Omental fat pad (tissue), 4 donors: ENCODE measurements around the gene DCAF5. TPM values are rescaled to one million over a fixed set of nuclear protein-coding genes. Genes with fewer than 3 reads are reported as not detected.
A peak's percentile ranks its signal among the peaks of the same experiment; 100 is the strongest.

Experiments used
- ATAC-seq: fragments of 150-250 bp; one replicate; pipeline ENCODE4 v1.9.1; 2016; ENCODE audit warnings: mild to moderate bottlenecking, moderate library complexity; ENCODE audit not compliant: low FRiP score
- DNase-seq: peaks from one replicate; pipeline ENCODE4 v3.0.0-alpha.2; 2019; ENCODE audit warnings: low spot score
- total RNA-seq, 4 donors: library from RNA; depleted of rRNA; stranded (reverse); fragments of >200 nt; gene quantifications; one replicate each; pipeline ENCODE4 v1.1.0, GENCODE V29; 2016
- TF ChIP-seq, protein P1 (sequence below), 3 donors: fragments of 450-650 bp; IDR thresholded peaks; one replicate each; pipeline ENCODE4 v1.5.1; 2016 to 2017; ENCODE audit warnings: antibody characterized with exemption in 3 of 3, mild to moderate bottlenecking in 3 of 3, moderate library complexity in 2 of 3

Gene DCAF5
- total RNA-seq, 4 donors from 2014 or later = 30.4 to 58.1 (median 38.0) TPM

DNA sequence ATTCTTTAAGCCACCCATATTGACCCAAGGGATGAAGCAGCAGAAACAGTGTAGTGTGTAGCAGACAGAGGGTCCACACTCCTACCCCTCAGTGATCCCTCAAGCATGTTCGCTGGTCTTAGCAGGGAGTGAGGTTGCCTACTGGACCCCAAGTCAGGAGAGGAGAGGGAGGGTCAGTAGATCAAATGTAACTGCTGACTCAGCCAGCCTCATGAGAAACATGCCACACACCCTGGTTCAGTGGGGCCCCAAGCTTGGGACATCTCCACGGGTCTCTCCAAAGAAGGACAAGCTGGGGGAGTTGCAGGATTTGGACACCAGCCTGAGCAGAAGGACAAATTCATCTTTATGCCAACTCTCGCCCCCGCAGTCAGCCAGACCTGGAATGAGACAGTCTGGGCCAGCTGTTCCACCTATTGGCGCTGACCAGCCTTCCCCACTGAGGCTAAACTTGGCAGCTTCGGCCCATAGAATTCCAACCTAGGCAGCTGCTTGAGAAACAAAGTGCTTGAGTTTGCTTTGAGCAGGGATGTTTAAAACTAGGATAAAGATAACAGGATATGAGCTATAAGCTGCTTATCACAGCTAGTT is 107.9 kb downstream of the DCAF5 start:
- peak; percentile 37 for ATAC-seq
- no peak for DNase-seq
- TF ChIP-seq, protein P1, sequence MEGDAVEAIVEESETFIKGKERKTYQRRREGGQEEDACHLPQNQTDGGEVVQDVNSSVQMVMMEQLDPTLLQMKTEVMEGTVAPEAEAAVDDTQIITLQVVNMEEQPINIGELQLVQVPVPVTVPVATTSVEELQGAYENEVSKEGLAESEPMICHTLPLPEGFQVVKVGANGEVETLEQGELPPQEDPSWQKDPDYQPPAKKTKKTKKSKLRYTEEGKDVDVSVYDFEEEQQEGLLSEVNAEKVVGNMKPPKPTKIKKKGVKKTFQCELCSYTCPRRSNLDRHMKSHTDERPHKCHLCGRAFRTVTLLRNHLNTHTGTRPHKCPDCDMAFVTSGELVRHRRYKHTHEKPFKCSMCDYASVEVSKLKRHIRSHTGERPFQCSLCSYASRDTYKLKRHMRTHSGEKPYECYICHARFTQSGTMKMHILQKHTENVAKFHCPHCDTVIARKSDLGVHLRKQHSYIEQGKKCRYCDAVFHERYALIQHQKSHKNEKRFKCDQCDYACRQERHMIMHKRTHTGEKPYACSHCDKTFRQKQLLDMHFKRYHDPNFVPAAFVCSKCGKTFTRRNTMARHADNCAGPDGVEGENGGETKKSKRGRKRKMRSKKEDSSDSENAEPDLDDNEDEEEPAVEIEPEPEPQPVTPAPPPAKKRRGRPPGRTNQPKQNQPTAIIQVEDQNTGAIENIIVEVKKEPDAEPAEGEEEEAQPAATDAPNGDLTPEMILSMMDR (IDR thresholded peaks at IDR 0.05) = no peak

DNA sequence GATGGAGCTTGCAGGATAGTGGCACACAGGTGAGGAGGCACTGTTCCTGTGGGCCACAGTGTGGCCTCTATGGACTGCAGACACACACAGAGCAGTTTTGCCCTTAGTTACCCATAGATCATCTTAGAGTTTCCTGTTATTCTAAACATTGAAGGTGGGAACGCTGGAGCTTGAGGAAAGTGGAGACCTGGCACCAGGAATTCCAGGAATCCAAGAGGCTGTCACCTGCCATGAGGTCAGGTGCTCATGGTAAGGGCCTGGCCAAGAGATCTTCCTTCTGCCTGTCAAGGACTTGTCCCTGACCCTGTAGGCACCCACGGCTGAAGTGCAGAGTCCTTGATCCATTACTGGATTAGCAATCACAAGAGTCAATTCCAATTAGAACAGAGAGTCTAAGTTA is 108.6 kb downstream of the DCAF5 start:
- ATAC-seq (no peak), DNase-seq (no peak)

DNA sequence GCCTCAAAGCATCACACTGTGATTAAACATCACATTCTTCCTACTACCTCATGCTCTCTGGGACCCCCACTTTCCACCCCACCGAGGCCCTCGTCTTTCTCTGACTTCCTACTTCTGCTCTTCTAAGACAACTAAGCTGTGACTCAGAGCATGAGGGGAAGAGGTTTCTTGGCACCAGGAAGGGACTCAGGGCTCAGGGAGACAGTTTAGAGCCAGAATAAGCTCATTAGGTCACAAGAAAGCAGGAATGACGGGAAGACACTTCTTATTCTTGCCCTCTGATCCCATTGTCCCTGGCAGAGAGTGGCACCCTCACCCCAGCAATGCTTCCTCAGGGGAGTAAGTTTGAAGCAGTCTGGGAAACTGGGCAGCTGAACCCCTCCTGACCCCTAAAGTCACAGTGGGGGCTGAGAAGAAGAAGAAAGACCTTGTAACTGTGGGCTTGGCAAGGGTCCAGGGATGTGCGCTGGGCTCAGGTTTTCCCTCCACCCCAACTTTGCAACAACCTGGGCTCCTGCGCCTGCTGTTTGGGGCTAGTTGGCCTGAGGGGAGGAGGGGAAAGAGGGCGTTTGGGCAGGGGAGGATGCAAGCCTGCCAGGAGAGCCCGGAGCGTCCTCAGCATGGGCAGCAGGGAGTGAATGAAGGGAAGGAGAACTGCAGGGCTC is 109.2 kb downstream of the DCAF5 start:
- ATAC-seq (peak; percentile 33), DNase-seq (no peak)
- TF ChIP-seq, protein P1 (IDR thresholded peaks at IDR 0.05) = no peak

More for the DNA sequence above, 108.6 kb downstream of the DCAF5 start:
- TF ChIP-seq, protein P1 (IDR thresholded peaks at IDR 0.05) = no peak

DNA sequence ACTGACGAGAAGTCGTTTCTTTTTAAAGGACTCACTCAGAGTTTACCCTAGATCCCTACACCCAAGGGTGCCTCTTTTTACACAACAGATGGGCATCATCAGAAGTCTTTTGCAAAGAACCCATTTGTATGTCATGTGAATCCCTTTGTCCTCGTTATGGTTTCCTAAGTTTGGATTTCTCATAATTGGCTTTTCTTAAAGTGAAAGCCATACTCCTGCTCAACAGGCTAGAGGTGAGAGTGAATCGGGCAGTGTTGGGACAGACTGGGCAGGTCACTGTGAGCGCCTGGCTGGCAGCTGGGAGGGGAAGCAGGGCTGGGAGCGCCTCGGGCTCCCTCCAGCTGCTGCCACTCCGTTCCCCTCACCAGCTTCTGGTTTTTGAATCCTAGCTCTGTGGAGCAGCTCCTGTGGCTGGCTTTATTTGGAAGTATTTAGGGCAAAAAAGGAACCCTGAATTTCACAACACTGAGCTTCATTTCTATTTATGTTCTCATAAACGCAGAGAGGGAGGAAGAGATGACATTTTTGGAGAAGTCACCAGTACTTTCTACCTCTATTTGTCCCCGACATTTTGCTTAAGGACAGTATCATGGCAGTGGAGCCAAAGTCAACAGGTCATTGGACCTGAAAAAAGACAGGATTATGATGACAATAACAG is 110.0 kb downstream of the DCAF5 start:
- peak; percentile 43 for ATAC-seq
- no peak for DNase-seq
- TF ChIP-seq, protein P1 (IDR thresholded peaks at IDR 0.05) = no peak

DNA sequence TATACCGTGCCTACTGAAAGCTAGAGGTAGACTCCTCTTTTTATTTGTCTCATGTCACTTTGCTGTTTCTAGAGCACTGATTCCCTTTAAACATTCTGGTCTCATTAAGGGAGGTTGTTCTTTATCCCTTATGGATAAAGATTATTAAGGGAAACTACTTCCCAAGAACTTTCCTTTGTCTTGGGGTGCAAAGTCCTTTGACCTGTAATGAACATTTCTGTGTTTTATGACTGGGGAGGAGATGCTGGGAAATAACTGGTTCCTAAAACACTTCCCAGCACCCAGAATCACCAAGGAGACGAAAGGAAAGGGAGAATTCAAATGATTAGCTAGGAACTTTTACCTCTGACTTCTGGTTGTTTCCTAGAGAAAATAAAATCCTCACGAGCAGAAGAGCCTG is 110.6 kb downstream of the DCAF5 start:
- DNase-seq (no peak), ATAC-seq (no peak)
- TF ChIP-seq, protein P1 (IDR thresholded peaks at IDR 0.05) = no peak

DNA sequence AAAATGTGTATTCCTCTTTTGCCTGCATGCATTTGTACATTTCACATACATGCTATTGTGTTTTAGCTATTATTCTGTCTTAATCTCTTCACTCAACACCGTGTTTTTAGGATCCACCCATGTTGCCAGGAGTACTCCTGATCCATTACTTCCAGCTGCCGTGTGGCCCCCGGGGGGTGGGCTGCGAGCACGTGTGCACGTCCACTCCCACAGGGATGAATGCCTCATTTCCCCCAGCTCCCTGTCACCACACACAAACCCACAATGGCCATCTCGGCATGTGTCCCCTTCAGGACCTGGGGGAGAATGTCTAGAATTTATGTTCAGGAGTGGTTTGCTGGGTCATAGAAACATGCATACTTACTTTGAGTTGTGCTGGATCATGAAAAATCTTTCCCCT is 111.1 kb downstream of the DCAF5 start:
- DNase-seq (no peak), ATAC-seq (no peak)
- TF ChIP-seq, protein P1 (IDR thresholded peaks at IDR 0.05) = no peak
